Panc1 (cell line): Measurements from ENCODE around the gene RNGTT.

Source experiments
- POLR2AphosphoS5 ChIP-seq: IDR thresholded peaks from 2 replicates; pipeline ENCODE4 v1.6.1; 2012; ENCODE audit warnings: mild to moderate bottlenecking, low read depth, low read length, moderate library complexity
- TF ChIP-seq, protein P1 (sequence below): fragments of 450-650 bp; IDR thresholded peaks from 2 replicates; pipeline ENCODE4 v1.5.1; 2017; ENCODE audit warnings: mild to moderate bottlenecking

DNA sequence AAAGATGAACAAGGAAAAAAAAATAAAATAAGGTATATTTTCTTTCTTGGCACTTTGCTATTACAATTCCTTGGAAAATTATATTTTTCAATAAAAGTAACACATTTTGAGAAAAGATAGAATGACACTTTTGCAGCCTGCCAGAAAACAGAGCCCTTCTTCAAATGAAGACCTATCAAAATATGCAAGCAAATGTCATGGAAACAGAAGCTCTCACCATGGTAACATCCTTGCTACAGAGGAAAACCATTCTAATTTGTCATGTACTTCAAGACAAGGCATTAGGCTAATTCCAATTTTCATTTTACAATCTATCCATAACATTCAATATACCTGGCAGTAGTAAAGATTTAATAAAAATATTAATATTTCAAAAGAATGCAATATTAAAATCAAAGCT lies 177.9 kb downstream of the RNGTT start:
- TF ChIP-seq, protein P1, sequence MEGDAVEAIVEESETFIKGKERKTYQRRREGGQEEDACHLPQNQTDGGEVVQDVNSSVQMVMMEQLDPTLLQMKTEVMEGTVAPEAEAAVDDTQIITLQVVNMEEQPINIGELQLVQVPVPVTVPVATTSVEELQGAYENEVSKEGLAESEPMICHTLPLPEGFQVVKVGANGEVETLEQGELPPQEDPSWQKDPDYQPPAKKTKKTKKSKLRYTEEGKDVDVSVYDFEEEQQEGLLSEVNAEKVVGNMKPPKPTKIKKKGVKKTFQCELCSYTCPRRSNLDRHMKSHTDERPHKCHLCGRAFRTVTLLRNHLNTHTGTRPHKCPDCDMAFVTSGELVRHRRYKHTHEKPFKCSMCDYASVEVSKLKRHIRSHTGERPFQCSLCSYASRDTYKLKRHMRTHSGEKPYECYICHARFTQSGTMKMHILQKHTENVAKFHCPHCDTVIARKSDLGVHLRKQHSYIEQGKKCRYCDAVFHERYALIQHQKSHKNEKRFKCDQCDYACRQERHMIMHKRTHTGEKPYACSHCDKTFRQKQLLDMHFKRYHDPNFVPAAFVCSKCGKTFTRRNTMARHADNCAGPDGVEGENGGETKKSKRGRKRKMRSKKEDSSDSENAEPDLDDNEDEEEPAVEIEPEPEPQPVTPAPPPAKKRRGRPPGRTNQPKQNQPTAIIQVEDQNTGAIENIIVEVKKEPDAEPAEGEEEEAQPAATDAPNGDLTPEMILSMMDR, result no peak
- no peak for TF ChIP-seq POLR2AphosphoS5
